ENCODE data around the gene ARTN.

The ARTN gene

DNA sequence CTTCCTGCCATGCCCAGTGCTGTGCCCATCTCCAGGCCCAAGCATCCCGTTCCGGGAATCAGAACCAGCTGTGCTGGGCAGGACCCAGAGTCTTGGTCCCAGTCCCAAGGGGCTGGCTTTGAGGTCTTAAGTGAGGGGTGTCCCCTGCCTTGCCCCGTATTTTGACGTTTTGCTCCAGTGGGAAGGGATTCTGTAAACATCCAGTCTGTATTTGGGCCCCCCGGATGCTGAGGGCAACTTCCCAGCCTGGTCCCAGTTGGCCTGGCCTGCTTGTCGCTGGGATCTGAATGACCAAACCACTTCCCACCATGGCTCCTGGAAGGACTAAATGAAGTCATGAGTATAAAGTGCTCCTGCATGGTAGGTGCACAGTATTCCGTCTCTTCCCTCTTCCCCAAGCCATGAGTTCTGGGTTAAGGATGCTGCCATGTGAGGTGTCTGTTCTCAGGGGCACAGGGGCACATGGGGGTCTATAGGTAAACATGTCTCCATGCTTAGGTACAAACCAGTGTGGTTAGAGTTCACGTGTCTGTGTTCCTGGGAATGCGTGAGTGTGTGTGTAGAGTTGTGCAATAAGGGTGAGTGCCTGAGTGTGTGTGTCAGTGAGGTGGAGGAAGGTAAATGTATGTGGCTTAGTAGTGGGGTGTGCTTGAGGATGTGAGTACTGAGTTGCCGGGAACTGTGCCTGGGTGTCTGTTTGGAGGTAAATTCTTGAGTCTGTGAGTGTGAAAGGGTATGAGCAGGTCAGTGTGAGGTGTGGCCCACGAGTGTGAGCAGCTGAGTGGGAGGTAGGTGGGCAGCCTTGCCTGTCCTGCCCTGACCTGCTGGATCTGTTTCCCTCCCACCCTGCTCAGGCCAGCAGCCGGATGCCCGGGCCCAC lies 46.9 kb downstream of the ARTN start:
- peak overlapping the region in 1 of 2 experiments; percentile 86 for H3K14ac ChIP-seq (ENCODE audit: low read length in 2 of 2)
- WGBS: 85% methylated on average over 13 of the region's 13 CpGs
- no peak overlapping the region for H2BK120ac ChIP-seq (ENCODE audit: low read depth, low read length)
- no peak overlapping the region for H2BK5ac ChIP-seq (ENCODE audit: low read depth, low read length, poor library complexity, severe bottlenecking)
- peaks cover 52% of the 10 kb centered on the region for H3K4me1 ChIP-seq (ENCODE audit: control insufficient read depth, insufficient read depth, low read depth, low read length)
- peaks cover 49% of the 10 kb centered on the region for H3K79me1 ChIP-seq (replicated peaks; ENCODE audit: low read length, poor library complexity, severe bottlenecking)
- H4K8ac ChIP-seq (ENCODE audit: low read length): no peak overlapping the region
- H2BK15ac ChIP-seq (ENCODE audit: low read depth, poor library complexity, severe bottlenecking): no peak overlapping the region
- peak overlapping the region; percentile 77 for H3K4me2 ChIP-seq (ENCODE audit: low read length, poor library complexity, severe bottlenecking)
- peak overlapping the region; percentile 31 for H4K91ac ChIP-seq (ENCODE audit: low read length)
- H3K27me3 ChIP-seq (ENCODE audit: control insufficient read depth in 1 of 2, insufficient read depth in 1 of 2, low read length in 2 of 2): no peaks in the 10 kb centered on the region
- H3K9ac ChIP-seq (ENCODE audit: low read length): peak overlapping the region; percentile 85
- H3K23ac ChIP-seq (ENCODE audit: low read length in 2 of 2): no peak overlapping the region
- DNase-seq: peak; percentile 50
- H3K4me3 ChIP-seq (ENCODE audit: insufficient read depth in 1 of 2, low read depth in 1 of 2, low read length in 2 of 2): peak overlapping the region; percentile 73 to 85
- H2BK12ac ChIP-seq (ENCODE audit: low read length in 2 of 2): peak overlapping the region in 1 of 2 experiments; percentile 22
- peak overlapping the region; percentile 48 to 71 for H3K4ac ChIP-seq (ENCODE audit: low read depth in 1 of 2, low read length in 2 of 2)
- H2AK5ac ChIP-seq (ENCODE audit: low read length, severe bottlenecking): no peak overlapping the region
- no peak overlapping the region for H2AFZ ChIP-seq (ENCODE audit: low read depth, low read length)
- H3K27ac ChIP-seq (ENCODE audit: low read length, poor library complexity, severe bottlenecking): no peak overlapping the region
- no peaks in the 10 kb centered on the region for H3K9me3 ChIP-seq (ENCODE audit: control insufficient read depth, low read length)
- H3K36me3 ChIP-seq (ENCODE audit: control insufficient read depth in 1 of 2, insufficient read depth in 2 of 2, low read depth in 1 of 2, low read length in 2 of 2): peaks cover 45 to 73% of the 10 kb centered on the region in 2 experiments
- peak overlapping the region in 1 of 2 experiments; percentile 86 for H3K18ac ChIP-seq (ENCODE audit: low read depth in 1 of 2, low read length in 2 of 2)

- no peak overlapping the region for H4K91ac ChIP-seq (ENCODE audit: low read length)
- peaks cover 45% of the 10 kb centered on the region for H3K79me1 ChIP-seq (replicated peaks; ENCODE audit: low read length, poor library complexity, severe bottlenecking)
- no peak overlapping the region for H2BK120ac ChIP-seq (ENCODE audit: low read depth, low read length)
- H3K36me3 ChIP-seq (ENCODE audit: control insufficient read depth in 1 of 2, insufficient read depth in 2 of 2, low read depth in 1 of 2, low read length in 2 of 2): peaks cover 49 to 75% of the 10 kb centered on the region in 2 experiments
- no peaks in the 10 kb centered on the region for H3K27me3 ChIP-seq (ENCODE audit: control insufficient read depth in 1 of 2, insufficient read depth in 1 of 2, low read length in 2 of 2)
- no peak overlapping the region for H2BK15ac ChIP-seq (ENCODE audit: low read depth, poor library complexity, severe bottlenecking)
- no peak overlapping the region for H3K4me3 ChIP-seq (ENCODE audit: insufficient read depth in 1 of 2, low read depth in 1 of 2, low read length in 2 of 2)
- peaks cover 47% of the 10 kb centered on the region for H3K4me1 ChIP-seq (ENCODE audit: control insufficient read depth, insufficient read depth, low read depth, low read length)
- no peak overlapping the region for H2BK5ac ChIP-seq (ENCODE audit: low read depth, low read length, poor library complexity, severe bottlenecking)
- H3K4ac ChIP-seq (ENCODE audit: low read depth in 1 of 2, low read length in 2 of 2): peak overlapping the region in 1 of 2 experiments; percentile 48
- no peak overlapping the region for H3K18ac ChIP-seq (ENCODE audit: low read depth in 1 of 2, low read length in 2 of 2)
- no peak overlapping the region for H2AFZ ChIP-seq (ENCODE audit: low read depth, low read length)
- H3K9me3 ChIP-seq (ENCODE audit: control insufficient read depth, low read length): no peaks in the 10 kb centered on the region
- no peak overlapping the region for H2AK5ac ChIP-seq (ENCODE audit: low read length, severe bottlenecking)
- H3K14ac ChIP-seq (ENCODE audit: low read length in 2 of 2): no peak overlapping the region
- H3K23ac ChIP-seq (ENCODE audit: low read length in 2 of 2): no peak overlapping the region
- no peak overlapping the region for H3K4me2 ChIP-seq (ENCODE audit: low read length, poor library complexity, severe bottlenecking)
- WGBS: 93% methylated on average over 20 of the region's 20 CpGs
- DNase-seq: no peak
- no peak overlapping the region for H3K27ac ChIP-seq (ENCODE audit: low read length, poor library complexity, severe bottlenecking)
- H2BK12ac ChIP-seq (ENCODE audit: low read length in 2 of 2): no peak overlapping the region
- no peak overlapping the region for H4K8ac ChIP-seq (ENCODE audit: low read length)
- H3K9ac ChIP-seq (ENCODE audit: low read length): no peak overlapping the region
Observed at GRCh38 chr1:43981135-43981491, 47.5 kb downstream of the ARTN start.

GRCh38 chr1:43981636-43982035 lies 48.0 kb downstream of the ARTN start:
- no peaks in the 10 kb centered on the region for H3K27me3 ChIP-seq (ENCODE audit: control insufficient read depth in 1 of 2, insufficient read depth in 1 of 2, low read length in 2 of 2)
- peaks cover 42% of the 10 kb centered on the region for H3K4me1 ChIP-seq (ENCODE audit: control insufficient read depth, insufficient read depth, low read depth, low read length)
- 97% methylated on average over 14 of the region's 20 CpGs for WGBS
- H2AFZ ChIP-seq (ENCODE audit: low read depth, low read length): no peak overlapping the region
- no peak overlapping the region for H2AK5ac ChIP-seq (ENCODE audit: low read length, severe bottlenecking)
- no peaks in the 10 kb centered on the region for H3K9me3 ChIP-seq (ENCODE audit: control insufficient read depth, low read length)
- H3K18ac ChIP-seq (ENCODE audit: low read depth in 1 of 2, low read length in 2 of 2): no peak overlapping the region
- no peak overlapping the region for H2BK120ac ChIP-seq (ENCODE audit: low read depth, low read length)
- H4K8ac ChIP-seq (ENCODE audit: low read length): no peak overlapping the region
- H2BK12ac ChIP-seq (ENCODE audit: low read length in 2 of 2): no peak overlapping the region
- H3K36me3 ChIP-seq (ENCODE audit: control insufficient read depth in 1 of 2, insufficient read depth in 2 of 2, low read depth in 1 of 2, low read length in 2 of 2): peaks cover 49 to 72% of the 10 kb centered on the region in 2 experiments
- H3K4me2 ChIP-seq (ENCODE audit: low read length, poor library complexity, severe bottlenecking): no peak overlapping the region
- H3K4me3 ChIP-seq (ENCODE audit: insufficient read depth in 1 of 2, low read depth in 1 of 2, low read length in 2 of 2): no peak overlapping the region
- H2BK15ac ChIP-seq (ENCODE audit: low read depth, poor library complexity, severe bottlenecking): no peak overlapping the region
- peaks cover 42% of the 10 kb centered on the region for H3K79me1 ChIP-seq (replicated peaks; ENCODE audit: low read length, poor library complexity, severe bottlenecking)
- H4K91ac ChIP-seq (ENCODE audit: low read length): no peak overlapping the region
- H3K14ac ChIP-seq (ENCODE audit: low read length in 2 of 2): no peak overlapping the region
- no peak overlapping the region for H3K4ac ChIP-seq (ENCODE audit: low read depth in 1 of 2, low read length in 2 of 2)
- H2BK5ac ChIP-seq (ENCODE audit: low read depth, low read length, poor library complexity, severe bottlenecking): no peak overlapping the region
- no peak overlapping the region for H3K9ac ChIP-seq (ENCODE audit: low read length)
- no peak overlapping the region for H3K27ac ChIP-seq (ENCODE audit: low read length, poor library complexity, severe bottlenecking)
- no peak for DNase-seq
- H3K23ac ChIP-seq (ENCODE audit: low read length in 2 of 2): no peak overlapping the region

DNA sequence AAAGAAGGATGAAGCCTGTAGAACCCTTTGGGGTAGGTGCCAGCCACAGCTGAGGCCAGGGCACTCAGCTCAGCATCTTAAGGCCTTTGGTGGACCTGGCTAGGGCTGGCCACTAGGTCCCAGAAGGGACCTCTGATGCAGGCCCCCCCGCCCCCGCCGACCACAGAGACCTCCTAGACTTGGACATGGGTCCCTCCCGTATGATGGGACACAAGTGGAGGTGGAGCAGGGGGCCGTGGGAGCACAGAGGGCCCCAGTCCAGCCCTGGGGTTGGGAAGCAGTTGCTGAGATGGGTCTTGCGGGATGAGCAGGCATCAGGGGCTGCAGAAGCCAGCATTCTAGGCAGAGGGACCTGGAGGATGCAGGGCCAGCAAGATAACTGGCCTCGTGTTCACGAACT lies 48.6 kb downstream of the ARTN start:
- Histone ChIP-seq H2BK12ac (ENCODE audit: low read length in 2 of 2) (no peak overlapping the region), H3K9ac (ENCODE audit: low read length) (no peak overlapping the region), H4K91ac (ENCODE audit: low read length) (no peak overlapping the region), H3K4me3 (ENCODE audit: insufficient read depth in 1 of 2, low read depth in 1 of 2, low read length in 2 of 2) (no peak overlapping the region), H3K36me3 (ENCODE audit: control insufficient read depth in 1 of 2, insufficient read depth in 2 of 2, low read depth in 1 of 2, low read length in 2 of 2) (peaks cover 49 to 69% of the 10 kb centered on the region in 2 experiments), H2AK5ac (ENCODE audit: low read length, severe bottlenecking) (no peak overlapping the region), H2AFZ (ENCODE audit: low read depth, low read length) (no peak overlapping the region), H3K27ac (ENCODE audit: low read length, poor library complexity, severe bottlenecking) (no peak overlapping the region), H3K23ac (ENCODE audit: low read length in 2 of 2) (no peak overlapping the region), H2BK15ac (ENCODE audit: low read depth, poor library complexity, severe bottlenecking) (no peak overlapping the region), H3K4me1 (ENCODE audit: control insufficient read depth, insufficient read depth, low read depth, low read length) (peaks cover 44% of the 10 kb centered on the region), H2BK5ac (ENCODE audit: low read depth, low read length, poor library complexity, severe bottlenecking) (no peak overlapping the region), H3K4me2 (ENCODE audit: low read length, poor library complexity, severe bottlenecking) (no peak overlapping the region), H3K18ac (ENCODE audit: low read depth in 1 of 2, low read length in 2 of 2) (no peak overlapping the region), H2BK120ac (ENCODE audit: low read depth, low read length) (no peak overlapping the region), H3K79me1 (replicated peaks; ENCODE audit: low read length, poor library complexity, severe bottlenecking) (peaks cover 36% of the 10 kb centered on the region), H3K27me3 (ENCODE audit: control insufficient read depth in 1 of 2, insufficient read depth in 1 of 2, low read length in 2 of 2) (no peaks in the 10 kb centered on the region), H3K4ac (ENCODE audit: low read depth in 1 of 2, low read length in 2 of 2) (no peak overlapping the region), H3K9me3 (ENCODE audit: control insufficient read depth, low read length) (no peaks in the 10 kb centered on the region), H3K14ac (ENCODE audit: low read length in 2 of 2) (no peak overlapping the region), H4K8ac (ENCODE audit: low read length) (no peak overlapping the region)
- WGBS: 94% methylated on average over 8 of the region's 8 CpGs
- no peak for DNase-seq

Data from mesenchymal stem cell (in vitro differentiated cells and primary cell).